B cell (primary cell): Measurements from ENCODE around the gene AP2B1.

Experiments
- CTCF ChIP-seq: fragments of 200-600 bp; IDR thresholded peaks from one replicate; pipeline ENCODE4 v1.8.0; 2022; ENCODE audit warnings: antibody characterized with exemption, mild to moderate bottlenecking
- EZH2 ChIP-seq: IDR thresholded peaks from 2 replicates; pipeline ENCODE4 v1.6.1; 2012; ENCODE audit warnings: borderline replicate concordance, low read depth, mild to moderate bottlenecking, moderate library complexity, low read length; ENCODE audit not compliant: insufficient read depth, poor library complexity, severe bottlenecking

- no peak for TF ChIP-seq CTCF
- no peak for TF ChIP-seq EZH2
Measured at GRCh38 chr17:35674552-35674951, 87.4 kb downstream of the AP2B1 start.
